ENCODE results near the gene PTPRD.

GRCh38 chr9:10032166-10032565 lies 580.6 kb downstream of the PTPRD start:
- TF ChIP-seq CTCF (conservative IDR thresholded peaks at IDR 0.05; ENCODE audit: low read depth, low read length), result no peak
- no peak for TF ChIP-seq MXI1 (IDR thresholded peaks at IDR 0.05; ENCODE audit: borderline replicate concordance, low read depth, low read length)
- no peak for TF ChIP-seq POLR2A (IDR thresholded peaks at IDR 0.05; ENCODE audit: low read depth, low read length)
- TF ChIP-seq ELK1 (IDR thresholded peaks at IDR 0.05; ENCODE audit: borderline replicate concordance, low read depth, low read length), result no peak
- no peak for TF ChIP-seq SMC3 (IDR thresholded peaks at IDR 0.05; ENCODE audit: low read depth, low read length)
- no peak for TF ChIP-seq RFX5 (IDR thresholded peaks at IDR 0.05; ENCODE audit: low read depth, low read length)
- no peak for TF ChIP-seq NFE2L2 (IDR thresholded peaks at IDR 0.05; ENCODE audit: low read depth, low read length)
- no peak for TF ChIP-seq RCOR1 (IDR thresholded peaks at IDR 0.05; ENCODE audit: insufficient replicate concordance, low read length)
- no peak for TF ChIP-seq MAZ (IDR thresholded peaks at IDR 0.05; ENCODE audit: borderline replicate concordance, low read depth, low read length)
